Left cardiac atrium (tissue), 4 donors: ENCODE results near the gene DCUN1D1. TPM values are rescaled to one million over a fixed set of nuclear protein-coding genes. Genes with fewer than 3 reads are reported as not detected.
"Not testable (repeated sequence)": the region's sequence is repeated elsewhere in the genome, so short reads cannot be mapped to it uniquely, and the experiment has no call there.

Source experiments
- ATAC-seq, 2 donors: fragments of 200-7000 bp; cut with Tn5 transposase; one replicate each; pipeline ENCODE4 v1.9.1; 2020; ENCODE audit warnings: mild to moderate bottlenecking in 2 of 2, moderate library complexity in 2 of 2
- DNase-seq: peaks from one replicate; pipeline ENCODE4 v3.0.0-alpha.2; 2020
- intact Hi-C, 2 donors: fragments of 100-400 bp; cut with DNase I; formaldehyde crosslinking; loops; one replicate each; pipeline versions ENCODE4 v1.14.1 to v1.15.1; 2022 to 2023
- long read RNA-seq: library from polyadenylated mRNA; unstranded; transcript quantifications from one replicate; pipeline ENCODE4 v2.0.0, GENCODE V29; 2021
- total RNA-seq, 2 donors: library from RNA; stranded (reverse); fragmentation: NEBNext Ultra II Directional; extraction: Animal tissue kit (Norgen Biotek cat#: 25700); gene quantifications; one replicate each; pipeline ENCODE4 v1.2.1, GENCODE V29; 2021
- donor health status: DM: no; HTN: yes; CAD: no.
- donor health status: DM: no; HTN: yes; CAD: no; lungs with severe emphysema.
- donor health status: DM: yes; HTN: yes; CAD: no.
- donor health status: Dilated cardiomyopathy.

Gene DCUN1D1
- total RNA-seq: 10 to 100 TPM; 30.5 to 31.2 TPM
- long read RNA-seq, full-length matches to known transcripts: 17 of 25 reads
- long read RNA-seq, partial matches to known transcripts: 6 of 25 reads
- long read RNA-seq, other reads (novel, unspliced or antisense): 2 of 25 reads

DNA sequence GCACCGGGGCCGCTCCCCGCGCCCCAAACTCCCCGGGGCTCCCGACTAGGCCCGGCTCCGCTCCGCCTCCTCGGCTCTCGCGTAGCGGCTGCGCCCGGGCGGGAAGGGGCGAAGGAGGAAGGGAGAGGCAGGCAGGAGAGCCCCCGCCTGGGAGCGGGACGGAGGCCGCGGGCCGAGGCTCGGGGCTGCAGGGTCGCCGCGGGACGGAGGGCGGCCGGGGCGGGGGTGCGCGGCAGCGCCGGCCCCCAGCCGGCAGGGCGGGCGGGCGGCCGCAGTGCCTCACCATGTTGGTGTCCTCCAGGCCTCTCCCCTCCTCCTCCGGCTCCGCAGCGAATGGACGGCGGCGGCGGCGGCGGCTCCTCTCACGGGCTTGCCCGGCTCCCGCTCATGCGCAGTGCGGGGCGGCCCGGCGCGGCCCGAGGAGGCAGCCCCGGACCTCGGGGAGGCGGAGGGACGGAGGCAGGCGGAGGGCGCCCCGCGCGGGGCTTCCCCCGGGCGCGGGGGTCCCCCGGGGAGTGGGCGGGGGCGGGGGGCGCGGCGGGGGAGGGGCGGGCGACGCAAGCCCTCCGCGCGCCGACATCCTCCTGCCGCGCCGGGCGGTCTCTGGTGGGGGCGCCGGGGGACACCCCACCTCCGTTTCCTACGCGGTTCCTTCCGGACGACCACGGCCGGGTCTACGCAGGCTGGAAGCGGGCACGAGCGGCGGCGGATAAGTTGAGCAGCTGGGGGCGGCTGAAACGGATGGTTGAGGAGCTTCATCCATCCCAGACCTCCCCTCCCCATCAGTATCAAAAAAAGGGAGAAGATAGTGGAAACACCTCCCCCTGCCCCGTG is at the start of gene DCUN1D1:
Gene DCUN1D1, minus strand, starts transcription at position 335 of the 834 bp plus-strand sequence. Its CDS starts 49 bp downstream, at position 286.
- DNase-seq (peak; percentile 93), ATAC-seq (peak; percentile 96 to 98)
- intact Hi-C loops: no loop called here

DNA sequence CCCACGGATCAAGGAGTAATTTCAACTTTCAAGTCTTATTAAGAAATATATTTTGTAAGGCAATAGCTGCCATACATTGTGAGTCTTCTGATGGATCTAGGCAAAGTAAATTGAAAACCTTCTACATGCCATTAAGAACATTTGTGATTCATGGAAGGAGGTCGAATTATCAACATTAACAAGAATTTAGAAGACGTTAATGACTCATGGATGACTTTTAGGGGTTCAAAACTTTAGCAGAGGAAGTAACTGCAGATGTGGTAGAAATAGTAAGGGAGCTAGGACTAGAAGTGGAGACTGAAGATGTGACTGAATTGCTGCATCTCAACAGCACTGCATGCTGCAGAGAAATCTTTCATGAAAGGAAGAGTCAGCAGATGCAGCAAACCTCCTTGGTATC is 48.1 kb upstream of the DCUN1D1 start:
- intact Hi-C loops: no loop called here
- no peak for DNase-seq
- no peak for ATAC-seq

- intact Hi-C loops: no loop called here
- DNase-seq: no peak
- ATAC-seq: no peak
Measured at GRCh38 chr3:183027276-183027675, 46.9 kb upstream of the DCUN1D1 start.

DNA sequence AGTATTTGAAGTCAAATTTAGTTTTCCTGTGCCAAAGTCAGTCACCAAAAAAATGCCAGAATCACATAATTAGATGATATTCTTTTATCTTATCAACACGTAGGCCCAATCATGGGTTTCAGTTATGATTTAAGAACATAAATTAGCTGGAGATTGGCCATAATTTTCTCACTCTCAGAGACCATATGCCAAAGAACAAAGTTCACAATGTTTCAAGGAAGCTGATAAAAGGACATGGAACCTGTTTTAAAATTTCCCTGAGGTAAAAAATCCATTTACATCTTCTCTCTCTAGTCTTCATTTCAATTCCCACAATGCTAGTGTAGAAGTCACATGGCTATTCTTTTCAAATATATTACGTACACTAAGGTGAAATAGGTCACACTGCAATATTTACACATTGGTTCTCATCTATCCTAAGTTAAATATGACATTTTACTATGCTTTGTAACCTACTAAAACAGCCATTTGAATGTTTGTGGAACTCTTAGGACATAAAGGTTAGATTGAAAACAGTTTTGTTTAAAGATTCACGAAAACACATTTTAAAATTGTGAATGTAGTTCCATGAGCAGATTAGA is 42.7 kb upstream of the DCUN1D1 start:
- ATAC-seq: no peak

DNA sequence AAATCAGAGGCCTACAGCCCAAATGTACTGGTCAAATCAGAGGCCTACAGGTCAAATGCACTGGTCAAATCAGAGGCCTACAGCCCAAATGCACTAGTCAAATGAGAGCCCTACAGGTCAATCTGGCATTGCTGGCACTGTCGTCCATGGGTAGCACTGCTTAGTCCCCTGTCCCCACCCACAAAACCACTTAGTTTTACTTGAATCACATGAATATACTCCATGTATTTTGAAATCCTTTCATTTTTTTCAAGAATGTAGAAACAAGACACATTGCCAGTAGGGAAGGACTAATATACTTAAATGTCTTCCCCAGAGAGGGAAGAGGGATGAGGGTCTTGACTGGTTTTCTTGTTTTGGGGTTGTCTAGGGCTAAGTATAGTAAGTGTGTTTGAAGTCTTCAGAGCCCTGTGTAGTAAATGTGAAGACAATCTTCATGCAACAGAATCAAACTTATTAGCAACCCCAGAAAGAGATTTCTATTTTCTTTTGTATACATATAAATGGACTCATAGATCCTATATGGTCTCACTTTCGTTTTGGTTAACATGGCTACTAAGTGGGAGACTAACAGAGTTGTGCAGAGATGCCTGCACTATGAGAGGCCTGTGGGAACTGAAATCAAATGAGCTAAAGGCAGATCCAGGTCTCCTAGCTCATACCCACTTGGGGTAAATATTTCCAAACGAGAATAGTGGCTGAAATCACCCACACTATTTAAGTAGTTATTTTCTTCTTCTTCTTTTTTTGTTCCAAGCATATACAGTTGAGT is 38.3 kb upstream of the DCUN1D1 start:
- ATAC-seq (no peak), DNase-seq (no peak)
- intact Hi-C loops: no loop called here

More for the DNA sequence above, 42.7 kb upstream of the DCUN1D1 start:
- DNase-seq: no peak
- intact Hi-C loops: no loop called here

- intact Hi-C loops: no loop called here
- ATAC-seq (no peak), DNase-seq (no peak)
Measured at GRCh38 chr3:183015185-183015584, 34.8 kb upstream of the DCUN1D1 start.

- intact Hi-C loops: no loop called here
- no peak for ATAC-seq
- DNase-seq: no peak
Measured at GRCh38 chr3:183013856-183014255, 33.5 kb upstream of the DCUN1D1 start.

DNA sequence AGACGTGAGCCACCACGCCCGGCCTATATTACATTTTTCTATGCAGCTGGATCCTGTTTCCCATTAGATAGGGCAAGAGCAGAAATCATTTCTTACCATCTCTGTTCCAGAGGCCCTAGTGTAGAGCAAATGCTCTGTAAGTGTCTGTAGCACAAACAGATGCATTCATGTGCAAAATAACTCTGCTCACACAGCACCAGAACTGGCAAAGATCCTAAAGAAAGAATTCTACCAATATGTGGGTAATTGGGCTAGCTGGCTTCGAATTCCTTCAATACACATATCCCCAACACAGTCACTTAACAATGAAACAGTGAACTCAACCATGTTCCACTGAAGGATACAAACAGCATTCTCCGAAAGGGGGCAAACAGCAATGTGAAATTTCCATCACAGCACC is 32.7 kb upstream of the DCUN1D1 start:
- DNase-seq (no peak), ATAC-seq (no peak)
- intact Hi-C loops: no loop called here

DNA sequence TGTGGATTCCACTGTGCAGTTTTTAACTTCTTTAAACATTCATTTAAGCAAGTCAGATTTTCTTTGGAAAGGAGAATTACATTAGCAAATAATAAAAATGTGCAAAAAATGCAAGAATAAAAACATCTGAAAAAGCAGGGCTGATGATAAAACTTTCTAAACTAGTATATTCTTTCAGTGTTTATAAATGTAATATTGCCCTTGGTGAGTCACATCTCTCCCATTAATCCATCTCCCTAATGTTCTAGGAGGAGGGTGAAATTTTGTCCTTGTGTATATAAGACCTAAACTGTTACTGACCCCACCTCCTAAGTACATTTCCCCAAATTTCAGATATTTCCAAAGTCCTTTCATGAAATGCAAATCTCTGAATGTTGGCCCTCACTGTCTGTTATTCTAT is 28.5 kb upstream of the DCUN1D1 start:
- ATAC-seq: no peak
- DNase-seq: no peak
- intact Hi-C loops: no loop called here

GRCh38 chr3:183008303-183008702 is 28.0 kb upstream of the DCUN1D1 start:
- DNase-seq (no peak), ATAC-seq (no peak)
- intact Hi-C loops: no loop called here

DNA sequence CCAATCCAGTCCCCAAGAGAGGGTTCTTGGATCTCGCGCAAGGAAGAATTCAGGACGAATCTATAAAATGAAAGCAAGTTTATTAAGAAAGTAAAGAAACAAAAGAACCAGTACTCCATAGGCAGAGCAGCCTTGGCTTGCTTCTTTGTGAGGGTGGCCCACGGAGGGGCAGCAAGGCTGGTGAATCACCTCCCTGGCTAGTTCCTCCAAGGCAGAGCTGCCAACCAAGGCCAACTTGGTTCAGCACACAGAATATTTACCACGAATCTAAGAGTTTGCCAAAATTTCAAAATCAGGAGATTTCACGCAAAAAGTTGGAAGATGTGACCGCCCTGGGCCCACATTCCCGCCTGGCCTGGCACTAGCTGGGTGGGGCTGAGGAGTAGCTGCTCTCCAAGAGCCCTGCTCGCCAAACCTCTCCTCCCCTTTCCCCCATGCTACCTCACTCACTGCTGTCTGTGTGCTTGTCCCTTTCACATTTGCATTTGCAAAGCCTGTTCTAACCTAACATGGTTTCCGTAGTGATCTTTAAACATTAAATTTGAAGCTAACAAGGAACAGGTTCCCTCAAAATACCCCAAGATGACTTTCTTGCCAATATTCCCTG is 26.2 kb upstream of the DCUN1D1 start:
- ATAC-seq: peak in 1 of 2 donors; percentile 62
- intact Hi-C loops: no loop called here
- DNase-seq: no peak

GRCh38 chr3:182999767-183000166 is 19.4 kb upstream of the DCUN1D1 start:
- DNase-seq: no peak
- intact Hi-C loops: no loop called here
- ATAC-seq: no peak

DNA sequence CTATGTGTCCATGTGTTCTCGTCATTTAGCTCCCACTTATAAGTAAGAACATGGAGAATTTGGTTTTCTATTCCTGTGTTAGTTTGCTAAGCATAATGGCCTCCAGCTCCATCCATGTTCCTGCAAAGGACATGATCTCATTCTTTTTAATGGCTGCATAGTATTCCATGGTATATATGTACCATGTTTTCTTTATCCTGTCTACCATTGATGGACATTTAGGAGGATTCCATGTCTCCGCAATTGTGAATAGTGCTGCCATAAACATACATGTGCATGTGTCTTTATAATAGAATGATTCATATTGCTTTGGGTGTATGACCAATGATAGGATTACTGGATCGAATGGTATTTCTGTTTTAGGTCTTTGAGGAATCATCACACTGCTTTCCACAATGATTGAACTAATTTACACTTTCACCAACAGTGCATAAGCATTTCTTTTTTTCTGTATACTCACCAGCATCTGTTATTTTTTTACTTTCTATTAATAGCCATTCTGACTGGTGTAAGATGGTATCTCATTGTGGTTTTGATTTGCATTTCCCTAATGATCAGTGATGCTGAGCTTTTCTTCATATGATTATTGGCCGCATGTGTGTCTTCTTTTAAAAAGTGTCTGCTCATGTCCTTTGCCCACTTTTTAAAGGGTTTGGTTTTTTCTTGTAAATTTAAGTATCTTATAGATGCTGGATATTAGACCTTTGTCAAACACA is 13.3 kb upstream of the DCUN1D1 start:
- ATAC-seq, DNase-seq, intact Hi-C loops: not testable (repeated sequence)

GRCh38 chr3:182989566-182989965 is 9.2 kb upstream of the DCUN1D1 start:
- ATAC-seq: no peak
- intact Hi-C loops: no loop called here
- no peak for DNase-seq

DNA sequence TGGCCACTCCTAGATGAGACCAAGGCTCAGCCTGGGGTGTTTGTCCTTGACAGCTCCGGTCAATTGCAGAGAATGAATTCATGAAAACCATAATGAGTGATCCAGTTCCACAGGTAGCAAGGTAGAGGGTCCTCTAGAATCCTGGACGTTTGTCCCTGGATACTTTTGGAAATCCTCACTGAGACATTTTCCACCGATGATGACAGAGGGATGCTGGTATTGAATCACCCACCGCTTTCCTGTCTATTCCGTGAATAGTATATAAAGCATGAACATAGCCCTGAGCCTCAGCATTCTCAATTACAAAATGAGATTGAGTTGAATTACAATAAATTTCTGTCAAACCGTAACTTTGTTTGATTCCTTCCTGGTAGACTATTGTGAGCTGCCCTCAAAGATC is 5.7 kb upstream of the DCUN1D1 start:
- ATAC-seq (no peak), DNase-seq (no peak)
- intact Hi-C loops: no loop called here

- ATAC-seq (no peak), DNase-seq (no peak)
- intact Hi-C loops: no loop called here
Measured at GRCh38 chr3:182983876-182984275, 3.5 kb upstream of the DCUN1D1 start.

DNA sequence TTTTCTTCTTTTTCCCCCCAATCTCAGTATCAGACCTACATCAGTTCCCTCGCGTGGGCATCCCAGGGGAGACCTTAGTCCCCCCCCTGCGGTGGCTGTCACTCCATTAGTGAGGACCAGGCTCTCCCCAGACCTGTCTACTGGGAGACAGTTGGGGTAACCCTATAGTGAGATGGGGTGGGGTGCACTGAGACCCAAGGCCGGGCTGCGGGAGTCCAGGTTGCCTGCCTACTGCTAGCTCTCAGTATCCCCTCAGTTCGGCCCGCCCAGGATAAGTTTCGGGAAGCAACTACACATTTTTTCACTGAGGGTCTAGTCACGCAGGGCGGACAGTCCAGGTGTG is 671 bp upstream of the DCUN1D1 start:
- DNase-seq: no peak
- intact Hi-C loops: no loop called here
- peak in 1 of 2 donors; percentile 2 for ATAC-seq

- ATAC-seq (peak; percentile 19 to 52), DNase-seq (peak; percentile 29)
- intact Hi-C loops: no loop called here
Measured at GRCh38 chr3:182979674-182980191, 605 bp downstream of the DCUN1D1 start.
